RKO (cell line): ENCODE results near the gene ZNF787.
A peak's percentile ranks its signal among the peaks of the same experiment; 100 is the strongest.
"Not testable (repeated sequence)": the region's sequence is repeated elsewhere in the genome, so short reads cannot be mapped to it uniquely, and the experiment has no call there.

Source experiments
- DNase-seq: peaks from one replicate; pipeline ENCODE4 v3.0.0-alpha.2; 2016; ENCODE audit warnings: low spot score

ZNF787 gene

DNA sequence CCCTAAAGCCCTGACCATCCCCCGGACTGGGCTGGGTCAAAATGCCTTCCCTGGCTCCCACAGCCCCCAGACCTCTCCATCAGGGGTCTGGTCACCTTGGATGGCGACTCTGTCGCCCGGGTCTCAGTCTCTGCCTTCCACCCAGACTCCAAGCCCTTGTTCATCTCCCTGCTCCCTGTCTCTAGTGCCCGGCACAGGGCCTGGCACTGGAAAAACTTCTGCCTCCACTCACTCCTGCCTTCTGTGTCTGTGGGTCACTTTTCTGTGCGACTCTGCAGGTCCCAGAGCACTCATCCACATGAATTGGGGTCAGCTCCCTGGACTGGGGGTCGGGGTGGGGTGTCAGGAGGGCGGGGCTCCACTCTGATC is 1.1 kb downstream of the ZNF787 start:
- DNase-seq: no peak

DNA sequence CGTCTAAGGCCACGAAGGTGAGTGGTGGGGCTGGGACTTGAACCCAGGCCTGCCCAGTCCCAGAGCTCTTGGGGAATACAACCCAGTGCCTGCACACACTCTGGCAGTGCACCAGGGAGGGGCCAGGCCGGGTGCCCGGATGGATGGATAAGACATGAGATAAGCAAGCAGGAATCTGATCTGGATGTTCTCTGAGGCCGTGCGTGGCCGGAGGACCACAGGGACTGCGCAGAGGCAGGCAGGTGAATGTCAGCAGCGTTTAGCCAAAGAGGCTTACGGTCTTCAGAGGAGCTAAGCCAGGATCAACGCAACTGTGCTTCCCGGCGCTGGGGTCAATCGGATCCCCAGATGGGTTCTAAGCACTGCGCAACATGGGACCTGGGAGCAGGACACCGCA is 1.5 kb downstream of the ZNF787 start:
- peak; percentile 71 for DNase-seq

DNA sequence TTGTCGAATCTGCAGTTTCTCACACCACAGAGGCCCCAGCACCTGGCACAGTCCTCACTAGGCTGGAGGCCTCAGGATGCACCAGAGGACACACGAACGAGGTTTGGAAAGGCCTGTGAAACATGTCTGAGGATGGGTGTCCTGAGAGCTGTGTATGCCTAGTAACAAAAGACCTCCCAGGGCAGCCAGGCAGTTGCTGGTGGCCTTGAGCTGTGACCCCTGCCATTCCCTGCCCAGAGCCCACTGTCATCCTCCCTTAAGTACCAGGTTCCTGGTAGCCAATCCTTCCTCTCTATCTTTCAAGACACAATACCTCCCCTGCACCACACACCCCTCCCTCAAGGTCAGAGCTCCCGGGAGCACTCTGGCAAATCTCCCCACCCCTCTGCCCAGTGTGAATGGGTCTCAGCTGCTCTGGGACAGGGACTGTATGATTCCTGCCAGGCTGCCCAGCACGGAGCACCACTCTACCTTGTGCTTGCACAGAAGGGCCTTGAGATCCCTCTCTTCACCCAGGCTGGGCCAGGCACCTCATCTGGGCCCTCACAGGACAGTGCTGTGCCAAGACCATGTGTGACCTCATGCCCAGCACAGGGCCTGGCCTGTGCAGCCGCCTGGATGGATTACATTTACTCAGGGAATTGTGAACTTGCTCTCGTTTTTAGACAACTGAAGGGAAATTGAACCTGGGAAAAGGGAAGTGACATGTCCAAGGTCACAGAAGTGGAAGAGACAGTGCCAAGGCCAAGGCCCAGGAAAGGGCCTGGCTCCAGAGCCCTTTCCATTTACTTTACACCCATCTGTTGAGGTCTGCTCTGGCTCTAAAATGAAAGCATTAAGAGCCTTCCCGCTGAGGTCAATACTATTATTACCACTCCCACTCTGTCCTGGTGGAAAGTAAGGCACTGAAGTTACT is 2.2 kb downstream of the ZNF787 start:
- DNase-seq: no peak

DNA sequence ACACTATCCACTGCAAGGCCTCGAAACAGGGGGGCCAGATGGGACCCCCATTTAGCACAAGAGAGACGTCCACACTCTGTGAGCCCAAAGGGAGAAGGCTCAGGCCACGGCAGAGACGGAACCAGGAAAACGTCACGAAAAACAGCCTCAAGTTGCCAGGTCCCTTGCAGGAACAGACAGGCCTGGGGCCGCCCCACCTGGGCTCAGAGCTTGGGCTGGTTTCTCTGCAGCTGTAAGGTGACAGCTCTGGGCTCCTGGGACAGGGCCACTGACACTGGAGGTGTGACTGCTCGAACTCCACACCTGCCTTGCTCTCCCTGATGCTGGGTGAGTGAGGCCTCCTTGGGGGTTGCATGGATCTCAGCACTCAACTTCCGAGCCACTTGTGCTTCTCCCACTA is 3.2 kb downstream of the ZNF787 start:
- DNase-seq: no peak

DNA sequence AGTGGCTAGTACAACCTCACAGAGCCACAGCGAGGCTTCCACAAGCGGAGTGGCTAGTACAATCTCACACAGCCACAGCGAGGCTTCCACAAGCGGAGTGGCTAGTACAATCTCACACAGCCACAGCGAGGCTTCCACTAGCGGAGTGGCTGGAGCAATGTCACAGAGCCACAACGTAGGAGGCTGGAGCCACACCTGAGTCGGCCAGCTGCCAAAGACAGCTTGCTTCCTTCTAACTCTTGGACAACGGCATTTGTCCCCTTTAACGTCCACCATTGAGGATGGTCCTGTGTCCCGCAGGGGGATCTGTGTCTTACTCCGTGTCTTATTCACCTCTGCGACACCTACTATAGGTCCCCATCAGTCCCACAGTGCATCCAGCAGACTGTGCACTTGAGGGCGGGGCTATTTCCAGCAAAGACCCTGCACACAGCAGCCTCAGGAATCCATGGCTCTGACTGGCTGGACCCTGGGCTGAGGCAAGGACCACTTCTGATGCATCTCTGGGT is 3.7 kb downstream of the ZNF787 start:
- DNase-seq: no peak

DNA sequence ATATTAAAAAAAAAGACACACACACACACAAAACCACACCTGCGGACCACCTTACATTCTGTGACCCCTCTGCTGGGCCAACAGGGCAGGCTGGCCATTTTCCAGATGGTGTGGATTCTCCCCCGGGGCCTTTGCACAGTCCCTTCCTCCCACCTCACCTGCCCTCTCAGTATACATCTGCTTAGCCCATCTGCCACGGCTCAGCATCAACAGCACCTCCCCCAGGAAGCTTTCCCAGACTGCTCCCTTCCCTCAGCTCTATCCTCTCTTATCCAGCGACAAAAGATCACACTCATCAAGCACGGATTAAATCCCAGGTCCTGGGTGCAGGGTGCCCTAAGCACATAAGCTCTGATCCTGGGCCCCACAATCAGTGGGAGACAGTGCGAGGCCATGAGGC is 4.5 kb downstream of the ZNF787 start:
- no peak for DNase-seq

DNA sequence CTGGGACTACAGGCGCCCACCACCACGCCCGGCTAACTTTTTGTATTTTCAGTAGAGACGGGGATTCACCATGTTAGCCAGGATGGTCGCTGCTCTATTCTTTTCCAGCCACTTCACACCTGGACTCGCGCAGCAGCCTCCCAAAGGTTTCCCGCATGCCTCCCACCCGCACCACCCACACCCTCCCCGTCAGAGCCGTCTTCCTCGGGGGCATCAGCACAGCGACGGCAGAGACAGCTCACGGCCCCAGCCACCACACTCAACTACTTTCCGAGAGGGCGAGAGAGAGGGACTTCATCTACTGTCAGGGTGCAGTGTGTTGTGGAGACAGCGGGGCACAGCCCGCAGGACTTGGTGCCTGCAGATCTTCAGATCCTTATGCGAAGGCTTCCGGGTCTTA is 5.6 kb downstream of the ZNF787 start:
- DNase-seq: no peak

DNA sequence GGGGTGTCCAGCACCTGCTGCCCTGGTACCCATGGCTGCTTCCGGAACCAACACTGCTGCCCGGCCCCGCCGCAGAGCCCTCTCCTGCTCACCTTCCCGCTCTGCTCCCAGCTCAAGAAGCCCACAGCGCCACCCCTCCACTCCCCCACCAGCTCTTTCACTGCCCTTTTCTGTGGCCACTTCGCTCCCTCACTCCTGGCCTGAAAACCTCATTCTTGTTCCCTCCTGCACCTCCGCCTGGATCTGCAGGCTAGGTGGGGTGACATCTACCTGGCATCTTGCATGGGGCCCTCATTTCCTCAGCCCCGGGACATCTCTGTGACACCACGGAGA is 6.4 kb downstream of the ZNF787 start:
- DNase-seq: no peak

DNA sequence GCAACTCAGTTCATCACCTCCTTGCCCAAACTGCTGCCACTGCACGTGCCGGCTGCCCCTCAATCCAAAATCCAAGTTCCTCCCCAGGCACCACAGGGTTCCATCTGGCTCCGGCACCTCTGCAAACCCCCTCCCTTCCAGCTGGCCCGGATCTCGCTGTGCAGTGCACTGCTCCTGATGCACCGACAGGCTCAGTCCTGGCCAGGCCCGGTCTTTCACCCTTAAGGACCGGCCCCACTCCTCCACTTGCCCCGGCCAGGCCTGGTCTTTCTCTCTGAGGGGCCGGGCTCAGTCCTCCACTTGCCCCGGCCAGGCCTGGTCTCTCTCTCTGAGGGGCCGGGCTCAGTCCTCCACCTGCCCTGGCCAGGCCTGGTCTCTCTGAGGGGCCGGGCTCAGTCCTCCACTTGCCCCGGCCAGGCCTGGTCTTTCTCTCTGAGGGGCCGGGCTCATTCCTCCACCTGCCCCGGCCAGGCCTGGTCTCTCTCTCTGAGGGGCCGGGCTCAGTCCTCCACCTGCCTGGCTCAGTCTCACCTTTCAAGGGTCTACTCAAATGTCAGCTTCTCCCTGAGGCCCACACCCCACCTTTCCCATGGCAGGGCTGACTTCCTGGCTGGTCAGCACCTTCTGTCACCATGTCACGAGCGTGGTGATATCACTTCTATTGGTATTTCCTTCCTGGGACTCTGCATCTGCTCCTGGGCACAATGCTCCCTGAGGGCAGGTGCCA is 6.9 kb downstream of the ZNF787 start:
- no peak for DNase-seq

DNA sequence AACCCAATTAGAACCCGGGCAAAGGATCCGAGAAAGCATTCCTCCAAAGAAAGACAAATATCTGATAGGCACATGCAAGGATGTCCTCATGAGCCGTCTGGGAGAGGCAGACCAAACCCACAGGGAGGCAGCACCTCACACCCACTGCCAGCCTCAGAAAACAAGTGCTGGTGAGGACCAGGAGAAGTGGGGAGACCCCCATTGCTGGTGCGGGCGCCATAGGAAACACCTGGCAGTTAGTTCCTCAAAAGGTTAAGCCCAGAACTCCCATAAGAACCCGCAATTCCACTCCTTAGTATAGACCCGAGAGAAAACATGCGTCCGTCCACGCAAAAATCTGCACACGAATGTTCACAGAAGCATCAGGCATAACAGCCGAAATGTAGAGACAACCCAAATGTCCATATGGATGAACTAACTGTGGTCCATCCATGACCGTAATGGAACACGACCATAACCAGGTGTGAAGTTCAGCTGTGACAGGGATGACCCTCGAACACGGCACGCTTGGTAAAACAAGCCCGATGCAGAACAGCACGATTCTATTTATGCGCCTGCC is 7.9 kb downstream of the ZNF787 start:
- DNase-seq: no peak

DNA sequence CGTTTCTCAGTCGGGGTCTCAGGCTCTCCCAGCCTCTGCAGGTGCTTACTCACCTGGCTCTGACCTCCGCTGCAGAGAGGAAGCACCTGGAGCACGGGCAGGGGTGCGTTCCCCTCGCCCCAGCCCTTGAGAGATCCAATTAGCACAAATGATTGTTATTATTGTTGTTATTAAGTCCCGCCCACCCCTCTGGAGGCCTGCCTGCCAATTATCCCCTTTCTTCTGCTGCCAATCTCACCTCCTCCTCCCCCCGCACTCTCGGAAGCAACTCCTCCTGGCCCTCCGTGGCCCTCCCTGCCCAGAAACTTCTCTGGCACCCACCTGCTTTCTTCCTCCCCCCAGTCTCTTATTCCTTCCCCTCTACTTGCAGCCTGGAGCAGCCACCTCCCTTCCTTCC is 8.8 kb downstream of the ZNF787 start:
- DNase-seq: no peak

DNA sequence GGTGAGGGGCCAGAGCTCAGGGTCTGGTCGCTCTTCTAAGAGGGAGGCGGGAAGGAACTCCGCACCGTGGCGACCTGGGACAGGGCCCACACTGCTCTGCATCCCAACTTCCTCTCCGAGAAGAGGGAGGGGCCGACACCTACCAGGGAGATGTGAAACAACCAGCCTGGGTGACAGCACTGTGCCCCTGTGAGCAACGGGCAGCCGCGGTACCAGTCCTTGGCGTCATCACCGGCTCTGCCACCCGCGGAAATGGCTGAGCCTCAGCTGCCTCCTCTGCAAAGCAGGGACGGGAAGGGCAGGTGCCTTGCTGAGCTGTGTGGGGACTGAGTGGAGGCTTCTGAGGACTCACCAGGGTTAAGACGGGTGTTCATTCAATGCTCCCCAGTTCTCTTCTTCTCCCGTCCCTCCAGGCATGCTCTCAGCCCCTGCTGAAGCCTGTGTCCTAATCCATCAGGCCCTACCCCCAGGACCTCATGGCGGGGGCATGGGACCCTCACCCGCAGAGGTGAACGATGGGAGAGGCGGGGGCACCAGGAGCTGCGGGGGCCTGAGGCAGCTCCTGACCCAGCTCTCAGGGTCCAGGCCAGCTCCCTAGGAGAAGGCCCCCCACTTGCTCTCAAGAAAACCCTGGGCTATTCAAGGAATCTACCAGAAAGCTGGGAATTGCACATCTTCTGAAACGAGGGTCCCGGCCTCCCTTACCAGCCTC is 9.3 kb downstream of the ZNF787 start:
- DNase-seq: no peak

DNA sequence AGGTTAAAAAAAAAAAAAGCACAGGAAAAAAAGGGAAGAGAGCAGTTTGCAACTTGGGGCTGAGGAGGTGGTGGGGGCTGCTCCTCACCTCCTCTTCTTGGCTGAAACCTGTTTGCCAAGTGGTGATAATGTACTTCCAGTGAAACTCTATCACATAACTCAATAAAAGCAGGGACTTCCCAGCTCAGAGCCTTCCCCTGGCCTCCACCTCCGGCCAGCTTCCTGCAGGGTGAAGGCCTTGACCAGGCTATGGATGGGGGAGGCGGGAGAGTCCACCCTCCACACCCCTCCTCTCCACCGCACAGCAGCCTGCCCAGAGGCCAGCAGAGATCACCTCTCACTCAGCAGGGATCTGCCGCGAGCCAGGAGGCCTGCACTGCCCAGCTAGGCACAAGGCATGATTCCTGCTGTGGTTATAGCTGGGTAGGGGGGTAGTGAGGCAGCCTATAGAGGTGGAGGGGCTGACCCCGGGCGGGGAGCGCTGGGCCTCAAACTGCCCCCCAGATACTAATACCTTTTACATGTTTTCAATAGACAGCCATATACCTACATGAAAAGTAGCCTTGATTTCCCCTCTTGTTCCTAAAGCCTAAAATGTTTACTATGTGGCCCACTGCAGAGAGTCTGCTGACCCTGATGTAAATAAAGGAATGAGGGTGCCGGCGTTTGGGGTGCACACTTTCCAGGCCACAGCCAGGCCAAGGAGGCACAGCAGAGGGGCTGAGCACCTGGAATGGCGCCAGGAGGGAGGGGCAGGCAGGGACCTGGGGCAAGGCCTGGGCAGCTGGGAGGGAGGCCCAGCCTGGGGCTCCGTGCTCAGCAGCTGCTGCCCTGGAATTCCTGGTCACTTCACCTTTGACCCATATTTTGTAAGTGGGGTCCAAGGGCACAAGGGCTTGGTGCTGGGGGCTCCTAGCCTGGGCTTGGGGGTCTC is 10.3 kb downstream of the ZNF787 start:
- DNase-seq: no peak

DNA sequence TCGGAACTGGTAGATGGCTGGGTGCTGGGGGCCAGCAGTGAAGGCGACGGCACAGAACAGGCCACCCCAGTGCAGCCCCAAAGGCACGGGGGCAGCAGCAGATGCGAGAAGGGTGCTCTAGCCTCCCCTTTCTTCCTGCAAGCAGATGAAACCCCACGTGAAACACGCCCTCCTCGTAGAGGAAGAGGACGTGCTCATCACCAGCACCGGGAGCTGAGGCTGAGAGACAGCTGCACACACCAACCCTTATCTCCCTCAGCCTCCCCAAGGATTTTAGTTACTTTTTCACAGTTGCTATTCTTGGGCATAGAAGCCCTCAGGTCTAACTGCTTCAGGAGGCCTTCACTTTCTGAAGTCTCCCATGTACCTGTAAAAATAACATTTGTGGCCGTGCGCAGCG is 11.9 kb downstream of the ZNF787 start:
- DNase-seq: no peak

DNA sequence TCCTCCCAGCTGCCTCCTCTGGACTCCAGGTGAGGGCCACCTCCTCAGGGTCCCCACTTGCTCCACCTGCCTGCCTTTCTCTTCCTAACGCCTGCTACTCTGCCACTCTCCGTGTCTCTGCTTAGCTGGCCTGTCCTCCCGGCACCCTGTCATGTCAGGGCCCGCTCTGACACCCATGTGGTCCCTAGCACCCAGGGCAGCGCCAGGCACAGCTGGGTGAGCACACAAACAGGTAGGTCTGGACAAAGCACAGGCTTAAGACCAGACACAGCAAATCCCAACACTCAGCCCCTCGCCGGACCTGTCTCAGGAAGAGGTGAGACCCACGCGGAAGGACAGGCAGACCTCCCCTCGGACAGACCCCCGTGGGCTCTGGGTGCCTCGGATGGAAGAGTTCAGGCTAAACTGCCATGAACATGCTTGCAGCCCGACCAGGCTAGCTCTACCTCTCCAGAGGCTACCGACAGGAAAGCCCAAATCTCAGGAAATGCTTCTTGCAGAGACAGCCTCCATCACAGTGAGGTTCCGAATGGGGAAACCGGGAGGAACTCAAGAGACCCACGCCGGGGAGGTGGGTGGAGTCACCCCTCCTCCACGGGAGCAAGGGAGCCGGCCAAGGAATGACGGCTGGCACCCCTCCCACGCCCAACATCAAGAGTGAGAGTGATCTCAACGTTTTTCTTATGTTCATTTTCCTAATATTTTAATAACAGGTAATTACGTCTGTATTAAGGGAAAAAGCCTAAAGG is 12.5 kb downstream of the ZNF787 start:
- DNase-seq: no peak

DNA sequence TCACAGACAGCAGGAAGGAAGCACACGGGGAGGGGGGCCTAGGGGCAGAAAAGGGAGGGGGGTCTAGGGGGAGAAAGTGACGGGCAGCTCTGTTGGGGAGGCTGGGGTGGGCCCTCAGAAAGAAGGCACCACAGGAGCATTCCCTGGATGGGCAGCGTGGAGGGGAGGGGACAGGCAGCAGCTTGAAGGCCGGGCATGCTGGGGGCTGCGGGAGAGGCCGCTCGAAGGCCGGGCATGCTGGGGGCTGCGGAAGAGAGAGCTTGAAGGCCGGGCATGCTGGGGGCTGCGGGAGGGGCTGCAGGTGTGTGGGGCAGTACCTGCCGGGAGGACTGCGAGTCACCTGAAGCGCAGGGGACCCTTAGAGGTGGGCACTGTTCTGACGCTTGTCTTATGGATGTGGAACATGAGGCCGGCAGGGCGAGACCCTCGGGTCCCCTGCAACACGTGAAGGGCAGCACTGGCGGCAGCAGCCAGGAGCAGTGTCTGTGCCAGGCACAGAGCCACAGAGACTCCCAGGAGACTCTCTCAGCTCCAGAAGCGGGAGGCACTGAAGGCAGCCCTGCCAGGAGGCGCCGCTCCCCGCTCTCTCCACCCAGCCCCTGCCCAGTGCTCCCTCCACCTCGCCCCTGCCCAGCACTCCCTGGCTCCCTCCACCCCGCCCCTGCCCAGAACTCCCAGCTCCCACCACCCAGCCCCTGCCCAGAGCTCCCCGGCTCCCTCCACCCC is 13.3 kb downstream of the ZNF787 start:
- no peak for DNase-seq

DNA sequence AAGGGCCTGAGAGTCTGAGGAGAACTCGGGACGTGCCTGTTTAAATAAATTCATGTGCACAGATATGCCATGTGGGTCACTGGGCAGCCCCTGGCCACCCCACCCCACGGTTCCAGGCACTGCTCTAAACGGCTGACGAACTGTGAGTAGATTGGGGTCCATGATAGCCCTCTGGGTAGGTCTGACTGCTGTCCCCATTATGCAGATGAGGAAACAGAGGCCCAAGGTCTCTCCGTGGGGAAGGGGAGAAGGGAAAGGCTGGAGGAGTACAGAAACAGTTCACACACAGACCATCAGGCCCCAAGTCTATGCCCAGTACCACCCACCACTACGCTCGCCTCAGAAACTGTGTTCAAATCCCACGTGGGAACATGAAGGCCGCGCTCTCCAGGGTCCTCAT is 14.1 kb downstream of the ZNF787 start:
- no peak for DNase-seq

DNA sequence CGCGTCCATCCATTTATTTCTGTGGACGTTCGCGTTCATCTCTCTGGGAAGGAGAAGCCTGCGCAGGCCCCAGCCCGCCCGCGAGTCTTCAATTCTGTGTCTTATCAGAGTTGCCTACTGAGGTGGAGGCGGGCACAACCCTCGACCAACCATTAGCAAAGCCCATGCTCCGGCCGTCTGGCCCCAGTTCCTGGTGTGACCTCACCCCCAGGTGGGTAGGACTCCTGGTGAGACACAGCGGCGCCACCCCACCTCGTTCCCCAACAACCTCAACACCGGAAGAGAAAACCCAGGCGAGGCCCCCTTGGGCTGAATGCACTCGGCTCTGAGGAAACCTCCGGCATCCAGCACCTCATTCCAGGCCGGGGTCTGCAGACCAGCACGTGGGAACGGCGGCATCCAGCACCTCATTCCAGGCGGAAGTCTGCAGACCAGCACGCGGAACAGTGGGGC is 14.7 kb downstream of the ZNF787 start:
- no peak for DNase-seq

DNA sequence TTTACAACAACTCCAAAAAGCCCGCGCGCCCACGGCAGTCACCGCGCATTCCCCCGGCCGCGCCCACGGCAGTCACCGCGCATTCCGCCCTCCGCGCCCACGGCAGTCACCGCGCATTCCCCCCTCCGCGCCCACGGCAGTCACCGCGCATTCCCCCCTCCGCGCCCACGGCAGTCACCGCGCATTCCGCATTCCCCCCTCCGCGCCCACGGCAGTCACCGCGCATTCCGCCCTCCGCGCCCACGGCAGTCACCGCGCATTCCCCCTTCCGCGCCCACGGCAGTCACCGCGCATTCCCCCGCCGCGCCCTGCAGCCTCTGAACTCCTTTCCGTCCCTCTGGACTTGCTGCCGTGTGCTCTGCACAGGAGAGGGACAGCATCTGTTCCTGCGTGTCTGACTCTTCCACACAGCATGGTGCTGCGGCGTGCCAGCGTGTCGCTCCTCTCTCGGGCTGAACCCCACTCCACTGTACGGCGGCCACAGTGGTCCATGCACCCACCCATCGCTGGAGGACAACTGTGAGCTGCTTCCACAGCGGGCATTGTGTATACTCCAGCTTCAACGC is 15.2 kb downstream of the ZNF787 start:
- not testable (repeated sequence) for DNase-seq
